Sigmoid colon (tissue), 4 donors: ENCODE data around the gene VILL.

ENCODE experiments used
- EP300 ChIP-seq, 4 donors: sonication (generic); formaldehyde crosslinking; IDR thresholded peaks; one replicate each; pipeline ENCODE4 v1.6.1; 2017; ENCODE audit warnings: antibody characterized with exemption in 4 of 4
- TF ChIP-seq, protein P1 (sequence below), 4 experiments: fragments of 450-650 bp in 3 of 4; fragments of 200-600 bp in 1 of 4; IDR thresholded peaks; one replicate each; pipeline ENCODE4 v1.5.1; 2016 to 2019; ENCODE audit warnings: antibody characterized with exemption in 4 of 4, mild to moderate bottlenecking in 3 of 4, moderate library complexity in 2 of 4

DNA sequence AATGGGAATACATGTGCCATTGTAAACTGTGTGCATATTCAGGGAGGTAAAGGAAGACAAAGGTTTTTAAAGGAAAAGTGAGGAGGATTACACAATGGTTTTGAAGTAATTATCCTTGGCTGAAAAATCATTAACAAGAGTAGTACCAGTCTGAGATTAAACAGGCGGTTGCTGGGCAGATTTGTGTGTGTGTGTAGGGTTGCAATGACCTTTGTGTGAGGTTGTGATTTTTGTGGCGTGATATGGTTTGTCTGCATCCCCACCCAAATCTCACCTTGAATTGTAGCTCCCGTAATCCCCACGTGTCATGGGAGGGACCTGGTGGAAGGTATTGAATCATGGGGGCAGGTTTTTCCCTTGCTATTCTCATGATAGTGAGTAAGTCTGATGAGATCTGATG lies 55.4 kb downstream of the VILL start:
- TF ChIP-seq, protein P1, sequence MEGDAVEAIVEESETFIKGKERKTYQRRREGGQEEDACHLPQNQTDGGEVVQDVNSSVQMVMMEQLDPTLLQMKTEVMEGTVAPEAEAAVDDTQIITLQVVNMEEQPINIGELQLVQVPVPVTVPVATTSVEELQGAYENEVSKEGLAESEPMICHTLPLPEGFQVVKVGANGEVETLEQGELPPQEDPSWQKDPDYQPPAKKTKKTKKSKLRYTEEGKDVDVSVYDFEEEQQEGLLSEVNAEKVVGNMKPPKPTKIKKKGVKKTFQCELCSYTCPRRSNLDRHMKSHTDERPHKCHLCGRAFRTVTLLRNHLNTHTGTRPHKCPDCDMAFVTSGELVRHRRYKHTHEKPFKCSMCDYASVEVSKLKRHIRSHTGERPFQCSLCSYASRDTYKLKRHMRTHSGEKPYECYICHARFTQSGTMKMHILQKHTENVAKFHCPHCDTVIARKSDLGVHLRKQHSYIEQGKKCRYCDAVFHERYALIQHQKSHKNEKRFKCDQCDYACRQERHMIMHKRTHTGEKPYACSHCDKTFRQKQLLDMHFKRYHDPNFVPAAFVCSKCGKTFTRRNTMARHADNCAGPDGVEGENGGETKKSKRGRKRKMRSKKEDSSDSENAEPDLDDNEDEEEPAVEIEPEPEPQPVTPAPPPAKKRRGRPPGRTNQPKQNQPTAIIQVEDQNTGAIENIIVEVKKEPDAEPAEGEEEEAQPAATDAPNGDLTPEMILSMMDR (IDR thresholded peaks at IDR 0.05), result no peak
- no peak for TF ChIP-seq EP300 (IDR thresholded peaks at IDR 0.05)
